ENCODE results near the gene NTN1. TPM values are rescaled to one million over a fixed set of nuclear protein-coding genes. Genes with fewer than 3 reads are reported as not detected.

Gene NTN1
- total RNA-seq, 1 donor from 2014 or later = 60.3 TPM

DNA sequence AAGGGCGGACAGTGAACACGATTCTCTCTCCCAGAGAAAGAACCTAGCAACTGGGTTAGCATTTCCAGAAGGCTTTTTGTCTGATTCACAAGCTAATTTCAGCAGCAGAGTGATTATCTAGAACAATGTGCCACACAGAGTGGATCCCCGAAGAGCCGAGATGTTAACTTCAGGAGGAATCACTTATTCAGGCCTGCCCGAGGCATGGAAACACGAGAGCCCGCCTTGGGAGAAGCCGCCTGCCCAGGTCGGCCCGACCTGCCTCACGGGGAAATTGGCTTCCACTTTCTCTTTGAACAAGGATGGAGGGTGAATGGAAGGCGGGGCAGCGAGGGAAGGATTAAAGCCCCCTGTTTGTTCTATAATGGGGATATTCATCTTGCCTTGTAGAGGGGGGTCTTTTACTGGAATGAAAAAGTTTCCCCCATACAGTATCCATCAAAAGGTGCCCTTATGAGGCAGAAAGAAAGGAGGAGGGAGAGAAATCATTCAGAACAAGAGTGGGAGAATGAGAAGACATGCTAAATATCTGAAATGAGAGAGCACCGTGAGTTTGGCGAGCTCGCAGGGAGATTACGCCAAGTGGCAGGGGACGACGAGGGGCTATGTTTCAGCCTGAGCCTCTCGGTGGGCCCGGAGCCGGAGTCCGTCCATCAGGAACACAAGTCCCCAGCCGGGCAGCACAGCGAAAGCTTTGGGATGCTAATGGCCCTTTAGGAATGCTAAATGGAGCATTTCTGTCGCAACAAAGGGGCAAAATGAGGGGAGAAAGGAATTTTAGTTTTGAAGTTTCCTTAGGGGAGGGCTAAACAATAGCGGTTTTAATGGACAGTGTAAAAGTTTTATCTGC, 33.0 kb downstream of the NTN1 start:
- no peak for DNase-seq
- Histone ChIP-seq H3K4me1 (no peaks in the 10 kb centered on the region), H3K9me3 (replicated peaks) (peaks cover 8% of the 10 kb centered on the region), H3K27me3 (ENCODE audit: low read depth) (no peaks in the 10 kb centered on the region), H3K4me3 (no peak overlapping the region), H3K27ac (replicated peaks) (no peak overlapping the region), H3K36me3 (no peaks in the 10 kb centered on the region)
- intact Hi-C loops (cut with micrococcal nuclease) = no loop called here
- TF ChIP-seq, protein P1, sequence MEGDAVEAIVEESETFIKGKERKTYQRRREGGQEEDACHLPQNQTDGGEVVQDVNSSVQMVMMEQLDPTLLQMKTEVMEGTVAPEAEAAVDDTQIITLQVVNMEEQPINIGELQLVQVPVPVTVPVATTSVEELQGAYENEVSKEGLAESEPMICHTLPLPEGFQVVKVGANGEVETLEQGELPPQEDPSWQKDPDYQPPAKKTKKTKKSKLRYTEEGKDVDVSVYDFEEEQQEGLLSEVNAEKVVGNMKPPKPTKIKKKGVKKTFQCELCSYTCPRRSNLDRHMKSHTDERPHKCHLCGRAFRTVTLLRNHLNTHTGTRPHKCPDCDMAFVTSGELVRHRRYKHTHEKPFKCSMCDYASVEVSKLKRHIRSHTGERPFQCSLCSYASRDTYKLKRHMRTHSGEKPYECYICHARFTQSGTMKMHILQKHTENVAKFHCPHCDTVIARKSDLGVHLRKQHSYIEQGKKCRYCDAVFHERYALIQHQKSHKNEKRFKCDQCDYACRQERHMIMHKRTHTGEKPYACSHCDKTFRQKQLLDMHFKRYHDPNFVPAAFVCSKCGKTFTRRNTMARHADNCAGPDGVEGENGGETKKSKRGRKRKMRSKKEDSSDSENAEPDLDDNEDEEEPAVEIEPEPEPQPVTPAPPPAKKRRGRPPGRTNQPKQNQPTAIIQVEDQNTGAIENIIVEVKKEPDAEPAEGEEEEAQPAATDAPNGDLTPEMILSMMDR (IDR thresholded peaks at IDR 0.05; ENCODE audit: borderline replicate concordance) = no peak

DNA sequence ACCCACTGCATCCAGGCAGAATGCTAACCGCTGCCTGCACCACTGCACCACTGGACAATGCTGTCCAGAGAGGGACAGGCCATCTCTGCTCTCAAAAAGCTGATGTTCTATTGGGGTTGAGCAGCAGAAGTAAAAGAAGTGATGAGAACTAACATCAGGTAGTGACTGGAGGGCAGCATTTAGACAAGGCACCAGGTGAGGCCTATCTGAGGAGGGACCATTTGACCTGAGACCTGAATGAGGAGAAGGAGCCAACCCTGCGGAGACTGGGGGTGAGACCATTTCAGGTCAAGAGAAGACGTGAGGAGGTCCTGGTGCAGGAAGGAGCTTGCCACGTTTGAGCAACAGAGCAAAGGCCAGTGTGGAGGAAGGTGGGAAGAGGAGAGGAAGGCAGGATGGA, 34.0 kb downstream of the NTN1 start:
- H3K27ac ChIP-seq (replicated peaks) = no peak overlapping the region
- DNase-seq = no peak
- no peaks in the 10 kb centered on the region for H3K36me3 ChIP-seq
- TF ChIP-seq, protein P1 (IDR thresholded peaks at IDR 0.05; ENCODE audit: borderline replicate concordance) = no peak
- no peaks in the 10 kb centered on the region for H3K27me3 ChIP-seq (ENCODE audit: low read depth)
- no peak overlapping the region for H3K4me3 ChIP-seq
- H3K4me1 ChIP-seq = no peaks in the 10 kb centered on the region
- H3K9me3 ChIP-seq (replicated peaks) = peaks cover 8% of the 10 kb centered on the region
- intact Hi-C loops (cut with micrococcal nuclease) = no loop called here

DNA sequence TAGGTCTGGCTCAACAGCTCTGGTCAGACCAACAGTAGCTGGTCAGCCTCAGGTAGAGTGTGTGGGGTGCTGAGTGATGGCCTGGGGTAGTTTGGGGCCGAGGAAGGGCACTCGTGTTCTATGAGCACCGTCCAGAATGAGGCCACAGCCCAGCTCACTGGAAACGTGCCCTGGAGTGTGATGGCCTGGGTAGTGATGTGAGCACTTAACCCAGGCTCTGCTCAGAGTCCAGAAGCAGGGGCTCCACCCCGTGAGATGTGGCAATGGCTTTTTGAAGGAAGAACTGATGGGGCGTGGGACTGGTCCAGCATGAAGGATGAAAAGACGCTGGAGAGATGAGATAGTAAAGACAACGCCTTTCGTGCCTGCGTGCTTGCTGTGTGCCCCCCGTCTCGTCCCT, 35.3 kb downstream of the NTN1 start:
- intact Hi-C loops (cut with micrococcal nuclease) = no loop called here
- Histone ChIP-seq H3K9me3 (replicated peaks) (peaks cover 8% of the 10 kb centered on the region), H3K4me3 (no peak overlapping the region), H3K27ac (replicated peaks) (no peak overlapping the region), H3K4me1 (no peaks in the 10 kb centered on the region), H3K36me3 (no peaks in the 10 kb centered on the region), H3K27me3 (ENCODE audit: low read depth) (no peaks in the 10 kb centered on the region)
- TF ChIP-seq, protein P1 (IDR thresholded peaks at IDR 0.05; ENCODE audit: borderline replicate concordance) = no peak
- no peak for DNase-seq

DNA sequence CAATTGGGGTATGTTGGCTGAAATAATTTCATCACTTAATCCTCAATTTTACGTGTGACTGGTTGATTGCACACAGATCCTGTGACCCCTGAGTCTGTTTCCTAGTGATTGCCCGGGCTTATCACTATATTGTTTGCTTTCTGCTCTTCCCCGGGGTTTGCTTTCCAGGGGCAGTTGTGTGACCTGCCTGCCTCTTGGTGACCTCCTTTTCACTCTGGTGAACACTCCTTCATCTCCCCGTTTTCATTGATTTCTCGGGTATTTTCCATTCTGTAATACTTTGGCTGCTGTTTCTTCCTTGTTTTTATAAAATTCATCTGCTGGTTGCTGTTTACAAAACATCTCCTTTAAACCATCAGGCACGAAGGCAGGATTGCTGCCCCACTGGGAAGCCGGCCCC, 36.0 kb downstream of the NTN1 start:
- intact Hi-C loops (cut with micrococcal nuclease) = no loop called here
- H3K4me1 ChIP-seq = no peaks in the 10 kb centered on the region
- H3K9me3 ChIP-seq (replicated peaks) = peaks cover 8% of the 10 kb centered on the region
- DNase-seq = no peak
- TF ChIP-seq, protein P1 (IDR thresholded peaks at IDR 0.05; ENCODE audit: borderline replicate concordance) = no peak
- no peaks in the 10 kb centered on the region for H3K27me3 ChIP-seq (ENCODE audit: low read depth)
- no peak overlapping the region for H3K27ac ChIP-seq (replicated peaks)
- no peak overlapping the region for H3K4me3 ChIP-seq
- no peaks in the 10 kb centered on the region for H3K36me3 ChIP-seq

DNA sequence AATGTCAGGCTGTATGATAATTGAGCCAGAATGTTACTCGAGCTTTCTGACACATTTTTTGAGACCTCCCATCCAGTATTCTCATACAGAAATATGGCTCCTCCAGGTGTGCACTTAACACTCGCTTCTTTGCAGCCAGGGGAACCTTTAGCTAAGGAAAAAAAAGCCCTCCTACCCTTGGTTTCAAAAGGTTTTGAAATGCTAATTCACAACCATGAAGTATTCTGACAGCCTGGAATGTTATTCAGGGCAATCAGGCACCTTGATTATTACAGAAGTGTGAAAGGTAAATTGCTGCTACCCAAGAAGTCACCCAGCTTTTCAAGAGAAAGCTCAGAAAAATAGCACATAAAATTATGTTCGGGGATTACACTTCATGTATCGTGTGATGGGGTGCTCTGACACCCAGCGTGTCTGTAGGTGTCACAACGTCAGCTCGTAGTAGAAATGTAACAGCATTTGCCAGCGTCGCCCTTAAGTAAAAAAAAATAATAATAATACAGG, 41.1 kb downstream of the NTN1 start:
- no peak overlapping the region for H3K27ac ChIP-seq (replicated peaks)
- TF ChIP-seq, protein P1 (IDR thresholded peaks at IDR 0.05; ENCODE audit: borderline replicate concordance) = no peak
- intact Hi-C loops (cut with micrococcal nuclease) = no loop called here

More for the DNA sequence above, 41.1 kb downstream of the NTN1 start:
- Histone ChIP-seq H3K27me3 (ENCODE audit: low read depth) (no peaks in the 10 kb centered on the region), H3K9me3 (replicated peaks) (no peaks in the 10 kb centered on the region), H3K4me1 (no peaks in the 10 kb centered on the region), H3K4me3 (no peak overlapping the region), H3K36me3 (no peaks in the 10 kb centered on the region)
- no peak for DNase-seq

Data from left ventricle myocardium inferior (tissue), 1 donor.